Heart left ventricle (tissue), 16 donors: ENCODE data around the gene RHCG. TPM values are rescaled to one million over a fixed set of nuclear protein-coding genes. Genes with fewer than 3 reads are reported as not detected.

ENCODE experiments used
- ATAC-seq, 4 donors: fragments of 200-7000 bp; cut with Tn5 transposase; one replicate each; pipeline ENCODE4 v1.9.1; 2020 to 2022; ENCODE audit warnings: moderate library complexity in 4 of 4, mild to moderate bottlenecking in 3 of 4, moderate number of reproducible peaks in 1 of 4
- DNase-seq, 5 donors: peaks; one replicate each; pipeline ENCODE4 v3.0.0-alpha.2; 2020
- H3K27ac ChIP-seq, 12 donors: fragments of 200-600 bp; sonication (generic) in 4 of 12; one replicate each; pipeline versions ENCODE4 v1.5.0 to v1.8.0; 2016 to 2022; ENCODE audit warnings: mild to moderate bottlenecking in 2 of 12
- H3K27me3 ChIP-seq, 9 donors: fragments of 200-600 bp; sonication (generic) in 2 of 9; one replicate each; pipeline versions ENCODE4 v1.5.1 to v1.8.0; 2016 to 2022; ENCODE audit warnings: mild to moderate bottlenecking in 3 of 9
- H3K36me3 ChIP-seq, 9 donors: fragments of 200-600 bp; sonication (generic) in 2 of 9; one replicate each; pipeline versions ENCODE4 v1.5.0 to v1.8.0; 2018 to 2022; ENCODE audit warnings: mild to moderate bottlenecking in 2 of 9
- H3K4me1 ChIP-seq, 12 donors: fragments of 200-600 bp; sonication (generic) in 4 of 12; one replicate each; pipeline versions ENCODE4 v1.5.0 to v1.8.0; 2016 to 2022; ENCODE audit warnings: mild to moderate bottlenecking in 3 of 12
- H3K4me3 ChIP-seq, 12 donors: fragments of 200-600 bp; sonication (generic) in 4 of 12; one replicate each; pipeline versions ENCODE4 v1.5.0 to v1.8.0; 2017 to 2022; ENCODE audit warnings: mild to moderate bottlenecking in 9 of 12, moderate library complexity in 4 of 12
- H3K9me3 ChIP-seq, 12 donors: fragments of 200-600 bp; sonication (generic) in 4 of 12; one replicate each; pipeline versions ENCODE4 v1.5.0 to v1.8.0; 2016 to 2022; ENCODE audit warnings: mild to moderate bottlenecking in 1 of 12
- POLR2A ChIP-seq, 2 donors: fragments of 450-650 bp; IDR thresholded peaks; one replicate each; pipeline ENCODE4 v1.6.1; 2017; ENCODE audit warnings: antibody characterized with exemption in 2 of 2, mild to moderate bottlenecking in 2 of 2, moderate library complexity in 2 of 2
- WGBS, 4 donors: extraction: QIAGEN DNeasy Blood & Tissue Kit in 2 of 4; methylation state at CpG; one replicate each; pipeline versions ENCODE4 v1.1.5 to v1.1.7; 2013 to 2018; 5-methylcytosine and 5-hydroxymethylcytosine counted together
- intact Hi-C, 10 donors: fragments of 100-400 bp; cut with DNase I; formaldehyde crosslinking; loops; one replicate each; pipeline versions ENCODE4 v1.11.1 to v1.14.2; 2022
- polyA plus RNA-seq, 2 donors: library from polyadenylated mRNA; stranded (reverse); fragments of 200-250 nt; gene quantifications; one replicate each; pipeline ENCODE4 v1.2.3, GENCODE V29; 2013
- total RNA-seq, 9 donors: library from RNA; depleted of rRNA in 2 of 9; stranded (reverse); fragments of >200 nt in 2 of 9; fragmentation: NEBNext Ultra II Directional in 3 of 9; extraction: Animal tissue kit (Norgen Biotek cat#: 25700) in 3 of 9; gene quantifications; one replicate each; pipeline versions ENCODE4 v1.1.0 to v1.2.4, GENCODE V29; 2016 to 2023
- TF ChIP-seq, protein P1 (sequence below), 12 donors: fragments of 200-600 bp; sonication (generic) in 4 of 12; IDR thresholded peaks; one replicate each; pipeline versions ENCODE4 v1.5.0 to v1.8.0; 2018 to 2022; ENCODE audit warnings: antibody characterized with exemption in 12 of 12, mild to moderate bottlenecking in 5 of 12
- donor health status: ischemic (EF 13 %, LVEDD 7.1; RV severe dilation, severe dysfunction).
- donor health status: healthy with polysubstance abuse.
- donor health status: DM: no; HTN: yes; CAD: no.
- donor health status: DM: no; HTN: no; CAD: no.
- donor health status: ischemic (EF 25% LVEDD 6.9; RV normal size, moderate dysfunction).
- donor health status: ischemic (EF 25% LVEDD 5.7; RV mildly dilated, moderate dysfunction).
- donor health status: healthy.
- donor health status: DM: yes; HTN: yes; CAD: no.
- donor health status: ischemic (EF 35%, LVEDD 5.7; RV mildly dilated, moderate dysfunction).
- donor health status: nonischemic (EF 11% LVEDD 7.7; RV severe dilation, severe dysfunction).
- donor health status: DM: yes; HTN: yes; CAD: no.
- donor health status: PGD.
- donor health status: ischemic (EF 29% LVEDD 5.4; RV normal size, mild dysfunction).
- donor health status: nonischemic (EF 23%, LVEDD 6.1; RV moderate dilation, normal function).

Gene RHCG
- total and polyA plus RNA-seq, 11 donors, result 0.20 to 2.9 (median 0.76) TPM; not detected in 4

GRCh38 chr15:89498574-89498906, 2.2 kb upstream of the RHCG start:
- Histone ChIP-seq H3K36me3 (no peaks in the 10 kb centered on the region), H3K27me3 (peaks cover 15 to 61% (median 19%) of the 10 kb centered on the region in 9 donors), H3K27ac (no peak overlapping the region), H3K9me3 (no peaks in the 10 kb centered on the region), H3K4me1 (peaks cover 0 to 7% (median 2%) of the 10 kb centered on the region in 12 donors), H3K4me3 (no peak overlapping the region)
- intact Hi-C loops, result no loop called here
- DNase-seq, result no peak
- 78 to 87% (median 83%) methylated on average over 2 of the region's 2 CpGs for WGBS, 4 donors
- no peak for ATAC-seq
- TF ChIP-seq POLR2A (IDR thresholded peaks at IDR 0.05), result no peak
- TF ChIP-seq, protein P1, sequence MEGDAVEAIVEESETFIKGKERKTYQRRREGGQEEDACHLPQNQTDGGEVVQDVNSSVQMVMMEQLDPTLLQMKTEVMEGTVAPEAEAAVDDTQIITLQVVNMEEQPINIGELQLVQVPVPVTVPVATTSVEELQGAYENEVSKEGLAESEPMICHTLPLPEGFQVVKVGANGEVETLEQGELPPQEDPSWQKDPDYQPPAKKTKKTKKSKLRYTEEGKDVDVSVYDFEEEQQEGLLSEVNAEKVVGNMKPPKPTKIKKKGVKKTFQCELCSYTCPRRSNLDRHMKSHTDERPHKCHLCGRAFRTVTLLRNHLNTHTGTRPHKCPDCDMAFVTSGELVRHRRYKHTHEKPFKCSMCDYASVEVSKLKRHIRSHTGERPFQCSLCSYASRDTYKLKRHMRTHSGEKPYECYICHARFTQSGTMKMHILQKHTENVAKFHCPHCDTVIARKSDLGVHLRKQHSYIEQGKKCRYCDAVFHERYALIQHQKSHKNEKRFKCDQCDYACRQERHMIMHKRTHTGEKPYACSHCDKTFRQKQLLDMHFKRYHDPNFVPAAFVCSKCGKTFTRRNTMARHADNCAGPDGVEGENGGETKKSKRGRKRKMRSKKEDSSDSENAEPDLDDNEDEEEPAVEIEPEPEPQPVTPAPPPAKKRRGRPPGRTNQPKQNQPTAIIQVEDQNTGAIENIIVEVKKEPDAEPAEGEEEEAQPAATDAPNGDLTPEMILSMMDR (IDR thresholded peaks at IDR 0.05), result no peak

- Histone ChIP-seq H3K4me3 (no peak overlapping the region), H3K27me3 (peaks cover 15 to 71% (median 20%) of the 10 kb centered on the region in 9 donors), H3K27ac (no peak overlapping the region), H3K4me1 (peaks cover 0 to 7% (median 2%) of the 10 kb centered on the region in 12 donors), H3K36me3 (no peaks in the 10 kb centered on the region), H3K9me3 (no peaks in the 10 kb centered on the region)
- no peak for TF ChIP-seq POLR2A (IDR thresholded peaks at IDR 0.05)
- TF ChIP-seq, protein P1 (IDR thresholded peaks at IDR 0.05), result no peak
- ATAC-seq, result no peak
- DNase-seq, result no peak
- 62 to 78% (median 71%) methylated on average over 1 of the region's 1 CpG for WGBS, 4 donors
- intact Hi-C loops, result no loop called here
Observed at GRCh38 chr15:89497231-89497630, 848 bp upstream of the RHCG start.

GRCh38 chr15:89495638-89496145, 691 bp downstream of the RHCG start:
- DNase-seq (no peak), ATAC-seq (no peak)
- Histone ChIP-seq H3K4me1 (peaks cover 0 to 7% (median 2%) of the 10 kb centered on the region in 12 donors), H3K36me3 (no peaks in the 10 kb centered on the region), H3K4me3 (peak overlapping the region in 2 of 12 donors; percentile 7 to 13), H3K27ac (no peak overlapping the region), H3K9me3 (no peaks in the 10 kb centered on the region), H3K27me3 (peaks cover 15 to 69% (median 20%) of the 10 kb centered on the region in 9 donors)
- 72 to 77% (median 73%) methylated on average over 8 to 10 of the region's 10 CpGs for WGBS, 4 donors
- TF ChIP-seq, protein P1 (IDR thresholded peaks at IDR 0.05), result no peak
- TF ChIP-seq POLR2A (IDR thresholded peaks at IDR 0.05), result no peak
- intact Hi-C loops, result no loop called here

DNA sequence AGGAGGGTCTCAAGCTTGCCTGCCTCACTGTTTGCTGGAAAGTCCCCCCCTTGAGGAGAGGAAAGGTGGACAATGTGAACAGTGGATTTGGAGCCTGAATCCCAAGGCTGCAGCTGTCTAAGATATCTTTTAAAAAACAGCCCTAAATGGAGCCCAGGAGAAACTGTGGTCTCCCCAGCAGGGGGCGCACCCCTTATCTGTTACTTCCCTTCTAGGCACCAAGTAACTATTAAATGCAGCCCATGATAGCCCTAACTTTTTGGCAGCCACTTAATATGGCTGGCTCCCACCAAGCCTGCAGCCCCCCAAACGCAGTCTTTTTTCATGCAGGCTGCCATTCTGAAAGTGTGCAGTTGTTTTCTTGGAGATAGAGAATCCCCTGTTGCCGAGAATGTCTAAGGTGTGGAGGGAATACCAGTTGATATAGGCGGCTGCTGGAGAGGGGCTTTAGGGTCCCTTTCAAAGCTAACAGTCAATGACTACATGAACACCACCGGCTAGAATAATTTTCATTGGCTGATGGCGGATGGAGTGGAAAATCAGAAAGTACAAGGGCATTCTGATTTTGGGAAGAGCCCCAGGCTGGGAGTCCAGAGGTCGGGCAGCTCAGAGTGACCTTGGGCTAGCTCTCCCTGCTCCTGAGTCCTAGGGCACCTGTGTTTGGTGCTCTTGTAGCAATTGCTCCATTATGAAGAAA, 1.3 kb downstream of the RHCG start:
- WGBS, 4 donors, result 68 to 74% (median 73%) methylated on average over 7 of the region's 7 CpGs
- ATAC-seq (no peak), DNase-seq (no peak)
- intact Hi-C loops, result loop anchor here in 1 of 10 donors (1.0 kb wide), 1 partner anchor 10 kb away; no protein-coding TSS in a partner anchor
- Histone ChIP-seq H3K4me3 (no peak overlapping the region), H3K36me3 (no peaks in the 10 kb centered on the region), H3K27ac (no peak overlapping the region), H3K4me1 (peaks cover 0 to 7% (median 2%) of the 10 kb centered on the region in 12 donors), H3K27me3 (peaks cover 15 to 71% (median 20%) of the 10 kb centered on the region in 9 donors), H3K9me3 (no peaks in the 10 kb centered on the region)
- TF ChIP-seq POLR2A (IDR thresholded peaks at IDR 0.05), result no peak
- TF ChIP-seq, protein P1 (IDR thresholded peaks at IDR 0.05), result peak in 7 of 12 donors; percentile 8 to 36 (median 20)
